ENCODE data around the gene CYP26B1. TPM values are rescaled to one million over a fixed set of nuclear protein-coding genes. Genes with fewer than 3 reads are reported as not detected.
"Not testable (repeated sequence)": the region's sequence is repeated elsewhere in the genome, so short reads cannot be mapped to it uniquely, and the experiment has no call there.

The CYP26B1 gene
- total and polyA plus RNA-seq, 4 donors, result 1.1 to 4.7 (median 2.4) TPM

DNA sequence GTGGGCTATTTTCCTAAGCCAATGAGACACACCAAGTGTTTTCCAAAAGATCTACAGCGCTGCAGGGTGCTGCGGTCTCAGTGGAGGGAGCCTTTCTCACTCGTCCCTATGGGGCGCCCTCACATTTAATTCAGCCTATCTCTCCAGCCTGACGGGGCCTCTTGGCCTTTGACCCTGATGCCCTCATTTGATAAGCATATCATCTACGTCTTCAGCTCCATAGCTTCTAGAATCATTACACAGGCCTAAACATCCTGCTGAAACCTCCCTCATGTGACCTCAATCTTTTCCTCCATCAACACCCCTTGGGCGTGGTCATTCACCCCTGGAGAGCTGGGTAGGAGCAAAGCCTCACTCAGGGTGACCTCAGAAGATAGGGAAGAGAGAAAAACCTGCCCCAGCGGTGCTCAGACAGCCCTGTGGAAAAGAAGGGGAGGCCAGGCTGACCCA lies 57.4 kb downstream of the CYP26B1 start:
- no peaks in the 10 kb centered on the region for H3K36me3 ChIP-seq (ENCODE audit: control insufficient read depth in 4 of 4, insufficient read depth in 4 of 4, low read length in 4 of 4)
- TF ChIP-seq, protein P1, sequence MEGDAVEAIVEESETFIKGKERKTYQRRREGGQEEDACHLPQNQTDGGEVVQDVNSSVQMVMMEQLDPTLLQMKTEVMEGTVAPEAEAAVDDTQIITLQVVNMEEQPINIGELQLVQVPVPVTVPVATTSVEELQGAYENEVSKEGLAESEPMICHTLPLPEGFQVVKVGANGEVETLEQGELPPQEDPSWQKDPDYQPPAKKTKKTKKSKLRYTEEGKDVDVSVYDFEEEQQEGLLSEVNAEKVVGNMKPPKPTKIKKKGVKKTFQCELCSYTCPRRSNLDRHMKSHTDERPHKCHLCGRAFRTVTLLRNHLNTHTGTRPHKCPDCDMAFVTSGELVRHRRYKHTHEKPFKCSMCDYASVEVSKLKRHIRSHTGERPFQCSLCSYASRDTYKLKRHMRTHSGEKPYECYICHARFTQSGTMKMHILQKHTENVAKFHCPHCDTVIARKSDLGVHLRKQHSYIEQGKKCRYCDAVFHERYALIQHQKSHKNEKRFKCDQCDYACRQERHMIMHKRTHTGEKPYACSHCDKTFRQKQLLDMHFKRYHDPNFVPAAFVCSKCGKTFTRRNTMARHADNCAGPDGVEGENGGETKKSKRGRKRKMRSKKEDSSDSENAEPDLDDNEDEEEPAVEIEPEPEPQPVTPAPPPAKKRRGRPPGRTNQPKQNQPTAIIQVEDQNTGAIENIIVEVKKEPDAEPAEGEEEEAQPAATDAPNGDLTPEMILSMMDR (IDR thresholded peaks at IDR 0.05; ENCODE audit: control extremely low read depth, extremely low read depth), result no peak
- ATAC-seq (ENCODE audit: insufficient read depth, low FRiP score) (no peak), DNase-seq (no peak)
- peaks cover 0 to 3% (median 0%) of the 10 kb centered on the region in 4 donors for H3K9me3 ChIP-seq (ENCODE audit: control insufficient read depth in 4 of 4, insufficient read depth in 3 of 4, low read length in 3 of 4)
- H3K4me3 ChIP-seq, result no peak overlapping the region
- H3K27ac ChIP-seq (ENCODE audit: low read depth in 1 of 2, low read length in 1 of 2), result no peak overlapping the region
- no peak overlapping the region for H3K9ac ChIP-seq (ENCODE audit: insufficient read depth in 1 of 2, low read length in 2 of 2)
- H3K27me3 ChIP-seq (ENCODE audit: control insufficient read depth in 3 of 3, insufficient read depth in 3 of 3, low read length in 2 of 3), result peaks cover 0 to 4% (median 0%) of the 10 kb centered on the region in 3 donors
- WGBS, 2 donors, result 76 to 85% methylated on average over 8 of the region's 8 CpGs
- H3K4me1 ChIP-seq (ENCODE audit: control insufficient read depth in 5 of 5, insufficient read depth in 5 of 5, low read length in 5 of 5), result no peaks in the 10 kb centered on the region

DNA sequence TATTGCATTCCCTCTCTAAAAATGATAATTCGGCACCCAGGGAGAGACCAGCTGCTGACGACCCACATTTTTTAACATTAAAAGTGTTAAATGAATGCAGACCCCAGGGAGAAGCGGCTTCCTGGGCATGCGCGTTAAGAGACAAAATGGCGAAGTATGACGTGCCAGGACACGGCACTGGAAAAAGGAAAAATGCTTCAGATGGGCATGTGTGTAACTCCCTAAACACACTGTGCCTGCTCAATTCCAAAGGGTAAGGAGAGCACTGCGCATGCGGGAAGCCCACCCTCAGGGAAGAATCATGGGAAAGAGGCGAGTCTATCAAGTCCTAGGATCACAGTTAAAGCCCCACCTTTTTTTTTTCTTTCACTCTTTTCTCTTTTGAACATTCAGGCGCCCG lies 58.1 kb downstream of the CYP26B1 start:
- no peak overlapping the region for H3K27ac ChIP-seq (ENCODE audit: low read depth in 1 of 2, low read length in 1 of 2)
- H3K4me1 ChIP-seq (ENCODE audit: control insufficient read depth in 5 of 5, insufficient read depth in 5 of 5, low read length in 5 of 5), result no peaks in the 10 kb centered on the region
- DNase-seq (no peak), ATAC-seq (ENCODE audit: insufficient read depth, low FRiP score) (no peak)
- TF ChIP-seq, protein P1 (IDR thresholded peaks at IDR 0.05; ENCODE audit: control extremely low read depth, extremely low read depth), result no peak
- no peak overlapping the region for H3K9ac ChIP-seq (ENCODE audit: insufficient read depth in 1 of 2, low read length in 2 of 2)
- H3K36me3 ChIP-seq (ENCODE audit: control insufficient read depth in 4 of 4, insufficient read depth in 4 of 4, low read length in 4 of 4), result no peaks in the 10 kb centered on the region
- no peak overlapping the region for H3K4me3 ChIP-seq
- H3K27me3 ChIP-seq (ENCODE audit: control insufficient read depth in 3 of 3, insufficient read depth in 3 of 3, low read length in 2 of 3), result peaks cover 0 to 4% (median 0%) of the 10 kb centered on the region in 3 donors
- H3K9me3 ChIP-seq (ENCODE audit: control insufficient read depth in 4 of 4, insufficient read depth in 3 of 4, low read length in 3 of 4), result peaks cover 0 to 3% (median 0%) of the 10 kb centered on the region in 4 donors
- WGBS, 2 donors, result 84 to 85% methylated on average over 13 of the region's 13 CpGs

DNA sequence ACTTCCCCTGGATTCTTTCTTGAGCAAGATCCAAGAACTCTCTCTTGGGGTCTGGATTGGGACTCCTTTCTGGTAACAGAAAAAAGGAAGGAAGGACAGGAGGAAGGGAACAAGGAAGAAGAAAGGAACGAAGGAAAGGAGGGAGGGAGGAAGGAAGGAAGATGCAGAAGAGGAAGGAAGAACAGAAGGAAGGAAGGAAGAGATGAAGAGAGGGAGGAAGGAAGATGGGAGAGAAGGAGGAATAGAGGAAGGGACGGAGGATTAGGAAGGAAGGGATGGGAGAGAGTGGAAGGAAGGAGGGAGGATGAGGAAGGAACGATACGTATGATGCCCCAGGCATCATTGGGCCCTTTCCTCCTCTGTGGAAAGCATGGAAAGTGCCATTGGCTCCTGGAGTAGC lies 58.6 kb downstream of the CYP26B1 start:
- no peak overlapping the region for H3K9ac ChIP-seq (ENCODE audit: insufficient read depth in 1 of 2, low read length in 2 of 2)
- no peaks in the 10 kb centered on the region for H3K4me1 ChIP-seq (ENCODE audit: control insufficient read depth in 5 of 5, insufficient read depth in 5 of 5, low read length in 5 of 5)
- H3K27ac ChIP-seq (ENCODE audit: low read depth in 1 of 2, low read length in 1 of 2), result no peak overlapping the region
- 67 to 74% methylated on average over 4 of the region's 4 CpGs for WGBS, 2 donors
- peaks cover 0 to 3% (median 0%) of the 10 kb centered on the region in 4 donors for H3K9me3 ChIP-seq (ENCODE audit: control insufficient read depth in 4 of 4, insufficient read depth in 3 of 4, low read length in 3 of 4)
- DNase-seq, result no peak
- ATAC-seq (ENCODE audit: insufficient read depth, low FRiP score), result no peak
- peaks cover 0 to 4% (median 0%) of the 10 kb centered on the region in 3 donors for H3K27me3 ChIP-seq (ENCODE audit: control insufficient read depth in 3 of 3, insufficient read depth in 3 of 3, low read length in 2 of 3)
- no peaks in the 10 kb centered on the region for H3K36me3 ChIP-seq (ENCODE audit: control insufficient read depth in 4 of 4, insufficient read depth in 4 of 4, low read length in 4 of 4)
- H3K4me3 ChIP-seq, result no peak overlapping the region
- TF ChIP-seq, protein P1 (IDR thresholded peaks at IDR 0.05; ENCODE audit: control extremely low read depth, extremely low read depth), result no peak

DNA sequence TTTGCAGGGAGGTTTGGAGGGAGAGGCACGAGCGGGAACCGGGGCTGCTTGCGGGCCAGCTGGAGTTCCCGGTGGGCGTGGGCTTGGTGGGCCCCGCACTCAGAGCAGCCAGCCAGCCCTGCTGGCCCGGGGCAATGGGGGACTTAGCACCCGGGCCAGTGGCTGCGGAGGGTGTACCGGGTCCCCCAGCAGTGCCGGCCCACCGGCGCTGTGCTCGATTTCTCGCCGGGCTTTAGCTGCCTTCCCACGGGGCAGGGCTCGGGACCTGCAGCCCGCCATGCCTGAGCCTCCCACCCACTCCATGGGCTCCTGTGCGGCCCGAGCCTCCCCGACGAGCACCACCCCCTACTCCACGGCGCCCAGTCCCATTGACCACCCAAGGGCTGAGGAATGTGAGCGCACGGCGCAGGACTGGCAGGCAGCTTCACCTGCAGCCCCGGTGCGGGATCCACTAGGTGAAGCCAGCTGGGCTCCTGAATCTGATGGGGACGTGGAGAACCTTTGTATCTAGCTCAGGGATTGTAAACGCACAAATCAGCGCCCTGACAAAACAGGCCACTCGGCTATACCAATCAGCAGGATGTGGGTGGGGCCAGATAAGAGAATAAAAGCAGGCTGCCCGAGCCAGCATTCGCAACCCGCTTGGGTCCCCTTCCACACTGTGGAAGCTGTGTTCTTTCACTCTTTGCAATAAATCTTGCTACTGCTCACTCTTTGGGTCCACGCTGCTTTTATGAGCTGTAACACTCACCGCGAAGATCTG lies 60.6 kb downstream of the CYP26B1 start:
- WGBS, 2 donors, result 90 to 95% methylated on average over 26 to 41 of the region's 41 CpGs
- ATAC-seq (ENCODE audit: insufficient read depth, low FRiP score), result not testable (repeated sequence)

More for the DNA sequence above, 60.6 kb downstream of the CYP26B1 start:
- H3K9me3 ChIP-seq (ENCODE audit: control insufficient read depth in 4 of 4, insufficient read depth in 3 of 4, low read length in 3 of 4); H3K4me1 ChIP-seq (ENCODE audit: control insufficient read depth in 5 of 5, insufficient read depth in 5 of 5, low read length in 5 of 5); H3K9ac ChIP-seq (ENCODE audit: insufficient read depth in 1 of 2, low read length in 2 of 2); H3K27ac ChIP-seq (ENCODE audit: low read depth in 1 of 2, low read length in 1 of 2); H3K36me3 ChIP-seq (ENCODE audit: control insufficient read depth in 4 of 4, insufficient read depth in 4 of 4, low read length in 4 of 4); H3K4me3 ChIP-seq; DNase-seq; H3K27me3 ChIP-seq (ENCODE audit: control insufficient read depth in 3 of 3, insufficient read depth in 3 of 3, low read length in 2 of 3): not testable (repeated sequence)
